Esophagus muscularis mucosa (tissue), 4 donors: ENCODE results near the gene IGFL2.

ENCODE experiments used
- EP300 ChIP-seq: sonication (generic); formaldehyde crosslinking; IDR thresholded peaks from one replicate; pipeline ENCODE4 v1.6.1; 2017; ENCODE audit warnings: antibody characterized with exemption
- POLR2AphosphoS5 ChIP-seq, 2 donors: sonication (generic); formaldehyde crosslinking; IDR thresholded peaks; one replicate each; pipeline ENCODE4 v1.6.1; 2017; ENCODE audit warnings: antibody characterized with exemption in 2 of 2
- TF ChIP-seq, protein P1 (sequence below), 3 experiments: fragments of 200-600 bp in 2 of 3; fragments of 450-650 bp in 1 of 3; sonication (generic) in 2 of 3; IDR thresholded peaks; one replicate each; pipeline ENCODE4 v1.5.1; 2017 to 2019; ENCODE audit warnings: antibody characterized with exemption in 3 of 3, mild to moderate bottlenecking in 2 of 3, moderate library complexity in 1 of 3

DNA sequence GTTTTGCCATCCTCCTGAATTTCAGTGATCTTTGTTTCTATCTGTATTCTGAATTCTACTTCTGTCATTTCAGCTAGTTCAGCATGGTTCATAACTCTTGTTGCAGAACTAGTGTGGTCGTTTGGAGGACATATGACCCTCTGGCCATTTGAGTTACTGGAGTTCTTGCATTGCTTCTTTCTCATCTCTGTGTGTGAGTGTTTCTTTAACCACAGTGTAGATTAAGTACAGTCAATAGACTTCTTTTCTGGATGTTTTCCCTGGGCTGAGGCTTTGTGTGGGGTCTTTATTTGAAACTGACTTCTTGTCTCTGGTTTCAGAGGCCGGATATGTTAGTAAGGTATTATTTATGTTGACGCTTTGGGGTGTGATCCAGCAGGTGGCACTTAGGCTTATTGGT is 14.7 kb downstream of the IGFL2 start:
- TF ChIP-seq, protein P1, sequence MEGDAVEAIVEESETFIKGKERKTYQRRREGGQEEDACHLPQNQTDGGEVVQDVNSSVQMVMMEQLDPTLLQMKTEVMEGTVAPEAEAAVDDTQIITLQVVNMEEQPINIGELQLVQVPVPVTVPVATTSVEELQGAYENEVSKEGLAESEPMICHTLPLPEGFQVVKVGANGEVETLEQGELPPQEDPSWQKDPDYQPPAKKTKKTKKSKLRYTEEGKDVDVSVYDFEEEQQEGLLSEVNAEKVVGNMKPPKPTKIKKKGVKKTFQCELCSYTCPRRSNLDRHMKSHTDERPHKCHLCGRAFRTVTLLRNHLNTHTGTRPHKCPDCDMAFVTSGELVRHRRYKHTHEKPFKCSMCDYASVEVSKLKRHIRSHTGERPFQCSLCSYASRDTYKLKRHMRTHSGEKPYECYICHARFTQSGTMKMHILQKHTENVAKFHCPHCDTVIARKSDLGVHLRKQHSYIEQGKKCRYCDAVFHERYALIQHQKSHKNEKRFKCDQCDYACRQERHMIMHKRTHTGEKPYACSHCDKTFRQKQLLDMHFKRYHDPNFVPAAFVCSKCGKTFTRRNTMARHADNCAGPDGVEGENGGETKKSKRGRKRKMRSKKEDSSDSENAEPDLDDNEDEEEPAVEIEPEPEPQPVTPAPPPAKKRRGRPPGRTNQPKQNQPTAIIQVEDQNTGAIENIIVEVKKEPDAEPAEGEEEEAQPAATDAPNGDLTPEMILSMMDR (IDR thresholded peaks at IDR 0.05): no peak
- TF ChIP-seq POLR2AphosphoS5 (IDR thresholded peaks at IDR 0.05) (no peak), EP300 (no peak)
